ENCODE measurements around the gene EFCAB7. TPM values are rescaled to one million over a fixed set of nuclear protein-coding genes. Genes with fewer than 3 reads are reported as not detected.
"Not testable (repeated sequence)": the region's sequence is repeated elsewhere in the genome, so short reads cannot be mapped to it uniquely, and the experiment has no call there.

The EFCAB7 gene
- total RNA-seq, 1 donor from 2014 or later = 3.7 TPM

GRCh38 chr1:63574203-63574796 lies 51.0 kb downstream of the EFCAB7 start:
- not testable (repeated sequence) for H3K4me1 ChIP-seq (ENCODE audit: insufficient read depth, low read length); H3K27ac Mint-ChIP-seq (ENCODE audit: unreplicated experiment); H3K27me3 ChIP-seq (ENCODE audit: insufficient read depth, low read length); H3K4me3 ChIP-seq (ENCODE audit: insufficient read depth, low read depth, low read length); H3K27me3 Mint-ChIP-seq (ENCODE audit: low read depth, unreplicated experiment); H3K36me3 ChIP-seq (ENCODE audit: insufficient read depth, low read length); H3K4me3 Mint-ChIP-seq (ENCODE audit: unreplicated experiment); FAIRE-seq; H3K36me3 Mint-ChIP-seq (ENCODE audit: low read depth, unreplicated experiment); H3K9ac ChIP-seq (ENCODE audit: low read length); H2AFZ ChIP-seq (ENCODE audit: low read depth, low read length); H3K27ac ChIP-seq (ENCODE audit: low read depth, low read length); H4K20me1 ChIP-seq (ENCODE audit: insufficient read depth, low read length); H3K4me2 ChIP-seq (ENCODE audit: low read length); H3K4me1 Mint-ChIP-seq (ENCODE audit: low read depth, unreplicated experiment); H3K79me2 ChIP-seq (ENCODE audit: insufficient read depth, low read length); H3K9me3 ChIP-seq (ENCODE audit: insufficient read depth, low read depth, low read length); DNase-seq (ENCODE audit: low read depth); H3K9me3 Mint-ChIP-seq (ENCODE audit: unreplicated experiment)

GRCh38 chr1:63575340-63575826 lies 52.1 kb downstream of the EFCAB7 start:
- no peak overlapping the region for H3K4me2 ChIP-seq (ENCODE audit: low read length)
- H3K4me3 Mint-ChIP-seq (ENCODE audit: unreplicated experiment) = no peak overlapping the region
- no peak overlapping the region for H3K27ac ChIP-seq (ENCODE audit: low read depth, low read length)
- H3K4me1 Mint-ChIP-seq (ENCODE audit: low read depth, unreplicated experiment) = no peaks in the 10 kb centered on the region
- peaks cover 1% of the 10 kb centered on the region for H3K9me3 Mint-ChIP-seq (ENCODE audit: unreplicated experiment)
- H3K27me3 ChIP-seq (ENCODE audit: insufficient read depth, low read length) = no peaks in the 10 kb centered on the region
- FAIRE-seq (no peak), DNase-seq (ENCODE audit: low read depth) (no peak)
- no peaks in the 10 kb centered on the region for H3K27me3 Mint-ChIP-seq (ENCODE audit: low read depth, unreplicated experiment)
- no peak overlapping the region for H3K27ac Mint-ChIP-seq (ENCODE audit: unreplicated experiment)
- H3K4me3 ChIP-seq (ENCODE audit: insufficient read depth, low read depth, low read length) = no peak overlapping the region
- H3K36me3 Mint-ChIP-seq (ENCODE audit: low read depth, unreplicated experiment) = no peaks in the 10 kb centered on the region
- no peaks in the 10 kb centered on the region for H3K79me2 ChIP-seq (ENCODE audit: insufficient read depth, low read length)
- H2AFZ ChIP-seq (ENCODE audit: low read depth, low read length) = no peak overlapping the region
- H4K20me1 ChIP-seq (ENCODE audit: insufficient read depth, low read length) = no peaks in the 10 kb centered on the region
- no peak for TF ChIP-seq EZH2 (IDR thresholded peaks at IDR 0.05; ENCODE audit: insufficient read depth, low read length)
- peak; percentile 50 for TF ChIP-seq CTCF (IDR thresholded peaks at IDR 0.05; ENCODE audit: insufficient read depth, low read depth, low read length)
- H3K9me3 ChIP-seq (ENCODE audit: insufficient read depth, low read depth, low read length) = no peaks in the 10 kb centered on the region
- no peaks in the 10 kb centered on the region for H3K36me3 ChIP-seq (ENCODE audit: insufficient read depth, low read length)
- no peaks in the 10 kb centered on the region for H3K4me1 ChIP-seq (ENCODE audit: insufficient read depth, low read length)
- H3K9ac ChIP-seq (ENCODE audit: low read length) = no peak overlapping the region

- not testable (repeated sequence) for FAIRE-seq; H3K4me3 ChIP-seq (ENCODE audit: insufficient read depth, low read depth, low read length); DNase-seq (ENCODE audit: low read depth); H2AFZ ChIP-seq (ENCODE audit: low read depth, low read length); H3K27me3 ChIP-seq (ENCODE audit: insufficient read depth, low read length); H3K4me2 ChIP-seq (ENCODE audit: low read length); H3K9me3 Mint-ChIP-seq (ENCODE audit: unreplicated experiment); H3K36me3 ChIP-seq (ENCODE audit: insufficient read depth, low read length); H3K27ac Mint-ChIP-seq (ENCODE audit: unreplicated experiment); H3K9me3 ChIP-seq (ENCODE audit: insufficient read depth, low read depth, low read length); H3K4me1 Mint-ChIP-seq (ENCODE audit: low read depth, unreplicated experiment); H3K9ac ChIP-seq (ENCODE audit: low read length); H3K4me1 ChIP-seq (ENCODE audit: insufficient read depth, low read length); H3K4me3 Mint-ChIP-seq (ENCODE audit: unreplicated experiment); H4K20me1 ChIP-seq (ENCODE audit: insufficient read depth, low read length); H3K27me3 Mint-ChIP-seq (ENCODE audit: low read depth, unreplicated experiment); H3K36me3 Mint-ChIP-seq (ENCODE audit: low read depth, unreplicated experiment); H3K79me2 ChIP-seq (ENCODE audit: insufficient read depth, low read length); H3K27ac ChIP-seq (ENCODE audit: low read depth, low read length)
Measured at GRCh38 chr1:63586326-63586725, 63.0 kb downstream of the EFCAB7 start.

All from astrocyte (in vitro differentiated cells and primary cell).